Fibroblast of mammary gland (primary cell): ENCODE measurements around the gene FHL1.
"Not testable (repeated sequence)": the region's sequence is repeated elsewhere in the genome, so short reads cannot be mapped to it uniquely, and the experiment has no call there.

Source experiments
- DNase-seq: peaks from one replicate; pipeline ENCODE4 v3.0.0-alpha.2; 2010; ENCODE audit warnings: low read depth
- H3K4me3 ChIP-seq: 2 replicates; pipeline ENCODE4 v1.5.1; 2011; ENCODE audit warnings: low read depth, mild to moderate bottlenecking, low read length, moderate library complexity; ENCODE audit not compliant: control insufficient read depth
- TF ChIP-seq, protein P1 (sequence below): conservative IDR thresholded peaks from 2 replicates; pipeline ENCODE4 v1.5.1; 2011; ENCODE audit warnings: low read depth, low read length, inconsistent platforms; ENCODE audit not compliant: control insufficient read depth, insufficient read depth

FHL1 gene

DNA sequence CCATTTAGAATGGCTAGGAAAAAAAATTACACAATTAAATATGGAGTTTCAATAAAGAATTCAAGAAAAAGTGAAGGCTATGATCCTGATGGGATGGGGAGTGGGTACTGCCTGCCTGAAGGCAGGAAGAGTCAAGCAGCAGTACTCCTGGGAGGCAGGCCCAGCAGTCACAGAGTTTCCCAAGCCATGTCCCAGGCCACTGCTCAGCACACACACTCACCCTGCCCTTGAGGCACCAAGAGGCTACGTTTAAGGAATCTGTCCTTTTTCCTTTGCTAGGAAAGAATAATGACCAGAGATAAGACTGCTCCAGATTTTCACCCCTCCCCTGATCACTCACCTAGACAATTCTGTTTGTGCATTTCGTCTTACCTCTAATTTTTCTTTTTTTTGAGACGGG, 73.6 kb downstream of the FHL1 start:
- H3K4me3 ChIP-seq = no peak overlapping the region
- TF ChIP-seq, protein P1, sequence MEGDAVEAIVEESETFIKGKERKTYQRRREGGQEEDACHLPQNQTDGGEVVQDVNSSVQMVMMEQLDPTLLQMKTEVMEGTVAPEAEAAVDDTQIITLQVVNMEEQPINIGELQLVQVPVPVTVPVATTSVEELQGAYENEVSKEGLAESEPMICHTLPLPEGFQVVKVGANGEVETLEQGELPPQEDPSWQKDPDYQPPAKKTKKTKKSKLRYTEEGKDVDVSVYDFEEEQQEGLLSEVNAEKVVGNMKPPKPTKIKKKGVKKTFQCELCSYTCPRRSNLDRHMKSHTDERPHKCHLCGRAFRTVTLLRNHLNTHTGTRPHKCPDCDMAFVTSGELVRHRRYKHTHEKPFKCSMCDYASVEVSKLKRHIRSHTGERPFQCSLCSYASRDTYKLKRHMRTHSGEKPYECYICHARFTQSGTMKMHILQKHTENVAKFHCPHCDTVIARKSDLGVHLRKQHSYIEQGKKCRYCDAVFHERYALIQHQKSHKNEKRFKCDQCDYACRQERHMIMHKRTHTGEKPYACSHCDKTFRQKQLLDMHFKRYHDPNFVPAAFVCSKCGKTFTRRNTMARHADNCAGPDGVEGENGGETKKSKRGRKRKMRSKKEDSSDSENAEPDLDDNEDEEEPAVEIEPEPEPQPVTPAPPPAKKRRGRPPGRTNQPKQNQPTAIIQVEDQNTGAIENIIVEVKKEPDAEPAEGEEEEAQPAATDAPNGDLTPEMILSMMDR = no peak
- DNase-seq = no peak

DNA sequence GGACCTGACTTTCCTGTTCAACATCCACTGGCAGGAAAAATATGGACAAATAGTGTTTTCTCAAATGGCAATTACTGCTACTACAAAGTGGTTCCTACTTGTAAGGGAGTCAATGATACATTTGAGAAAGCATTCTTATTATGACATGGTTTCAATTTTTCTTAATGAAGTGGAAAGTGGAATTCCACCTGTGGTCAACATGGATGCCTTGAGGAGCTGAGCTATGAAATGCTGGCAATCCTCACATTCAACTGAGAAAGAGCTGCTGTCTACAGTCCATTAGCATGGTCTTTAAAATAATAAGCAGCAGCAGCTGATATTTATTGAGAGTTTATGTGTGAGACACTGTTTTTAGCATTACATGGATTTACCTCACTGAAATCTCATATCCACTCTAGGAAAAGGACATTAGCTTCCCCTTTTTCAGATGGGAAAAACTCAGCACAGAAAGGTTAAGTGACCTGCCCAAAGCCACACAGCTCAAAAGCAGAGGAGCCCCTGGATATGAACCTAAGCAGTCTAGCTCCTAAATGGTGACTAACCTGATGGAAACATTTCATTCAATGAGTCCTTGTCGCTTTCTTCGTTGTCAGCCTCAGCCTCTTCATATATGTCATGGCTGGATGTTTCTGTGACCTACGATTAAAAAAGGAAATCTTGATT, 74.6 kb downstream of the FHL1 start:
- no peak for DNase-seq
- no peak overlapping the region for H3K4me3 ChIP-seq
- TF ChIP-seq, protein P1 = no peak

DNA sequence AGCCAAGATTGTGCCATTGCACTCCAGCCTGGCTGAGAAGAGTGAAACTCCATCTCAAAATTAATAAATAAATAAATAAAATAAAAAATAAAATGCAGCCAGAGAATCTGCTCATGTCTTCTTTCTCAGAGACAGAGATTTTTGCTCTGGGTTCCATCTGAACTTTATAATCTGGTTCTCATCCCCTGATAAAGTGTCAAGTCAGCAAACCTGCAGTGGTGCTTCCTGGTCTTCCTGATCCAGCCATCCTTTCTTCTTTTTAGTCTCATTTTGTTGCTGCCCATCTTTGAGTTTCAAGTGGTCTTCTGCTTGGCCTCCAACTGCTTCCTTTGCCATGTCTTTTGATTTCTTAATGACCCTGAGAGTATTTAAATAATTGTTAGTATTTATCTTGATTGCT, 79.7 kb downstream of the FHL1 start:
- DNase-seq = no peak
- TF ChIP-seq, protein P1 = no peak
- H3K4me3 ChIP-seq = no peak overlapping the region

DNA sequence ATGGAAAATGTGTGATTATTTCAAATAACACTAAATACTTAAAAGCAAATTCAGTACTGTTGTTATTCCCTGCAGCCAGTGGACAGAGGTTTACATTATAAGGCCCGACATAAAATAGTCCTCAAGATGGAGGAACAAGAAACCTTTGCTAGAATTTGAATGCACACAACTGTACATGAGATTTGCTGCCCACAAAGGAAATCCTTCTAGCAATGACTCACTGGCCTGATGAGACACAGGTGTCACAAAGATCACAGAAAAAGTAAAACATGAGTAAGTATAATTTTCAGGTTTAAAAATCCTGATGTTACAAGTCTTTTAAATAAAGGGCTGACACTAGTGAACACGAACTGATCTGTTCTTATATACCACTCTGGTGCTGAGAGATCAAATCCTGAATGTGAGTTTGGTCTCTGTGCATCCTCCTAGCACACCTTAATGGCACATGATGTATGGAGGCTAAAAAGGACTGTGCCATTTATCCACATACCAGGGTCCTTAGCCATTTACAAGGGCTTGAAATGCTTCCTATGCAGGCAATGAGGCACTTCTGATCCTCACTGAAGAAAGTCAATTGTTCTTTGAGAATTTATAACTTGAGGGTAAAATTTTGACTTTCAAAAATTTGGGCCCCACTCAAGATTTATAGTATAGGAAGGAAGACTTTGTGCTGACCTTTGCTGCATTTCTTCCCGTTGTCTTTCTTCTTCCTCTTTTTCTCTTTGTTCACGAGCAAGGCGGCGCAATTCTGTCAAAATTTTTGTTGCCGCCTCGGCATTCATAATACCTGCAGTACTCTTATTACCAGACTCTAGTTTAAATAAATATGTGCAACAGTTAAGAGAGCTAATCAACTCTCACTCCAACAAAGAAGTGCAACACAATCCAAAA, 80.9 kb downstream of the FHL1 start:
- H3K4me3 ChIP-seq = no peak overlapping the region
- peak; percentile 39 for DNase-seq
- TF ChIP-seq, protein P1 = no peak

DNA sequence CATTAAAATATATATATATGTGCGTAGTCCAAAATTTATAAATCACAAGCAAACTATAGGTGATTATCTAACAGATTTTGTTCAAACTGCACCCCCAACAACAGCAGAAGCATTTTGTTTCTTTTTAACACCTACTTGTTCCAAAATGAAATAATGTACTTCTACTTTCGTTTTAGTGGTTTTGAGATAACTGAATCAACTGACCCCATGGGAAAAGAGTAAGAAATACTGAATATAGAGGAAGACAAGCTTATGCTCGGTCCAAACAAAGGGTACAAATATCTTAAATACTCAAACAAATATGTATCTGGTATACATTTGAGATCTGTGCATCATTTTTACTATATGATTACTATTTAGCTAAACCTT, 81.5 kb downstream of the FHL1 start:
- no peak overlapping the region for H3K4me3 ChIP-seq
- no peak for DNase-seq
- TF ChIP-seq, protein P1 = no peak

DNA sequence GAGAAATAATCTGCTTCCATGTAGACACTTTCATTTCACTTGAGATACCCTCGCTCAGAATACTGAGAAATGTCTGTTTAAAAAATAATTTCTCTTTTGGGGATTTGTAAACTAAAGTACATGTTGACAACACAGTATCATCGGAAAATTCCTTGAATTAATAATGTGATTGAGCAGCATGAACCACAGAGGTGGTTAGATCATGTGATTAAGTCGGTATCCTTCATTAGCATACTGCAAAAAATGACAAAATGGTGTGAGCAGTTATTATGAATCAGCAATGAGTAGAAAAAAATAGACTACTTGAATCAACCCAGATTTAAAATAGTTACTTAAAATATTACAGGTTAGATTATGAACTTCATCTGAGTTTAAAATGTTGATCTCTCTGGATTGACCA, 89.7 kb downstream of the FHL1 start:
- TF ChIP-seq, protein P1 = no peak
- no peak overlapping the region for H3K4me3 ChIP-seq
- DNase-seq = no peak

DNA sequence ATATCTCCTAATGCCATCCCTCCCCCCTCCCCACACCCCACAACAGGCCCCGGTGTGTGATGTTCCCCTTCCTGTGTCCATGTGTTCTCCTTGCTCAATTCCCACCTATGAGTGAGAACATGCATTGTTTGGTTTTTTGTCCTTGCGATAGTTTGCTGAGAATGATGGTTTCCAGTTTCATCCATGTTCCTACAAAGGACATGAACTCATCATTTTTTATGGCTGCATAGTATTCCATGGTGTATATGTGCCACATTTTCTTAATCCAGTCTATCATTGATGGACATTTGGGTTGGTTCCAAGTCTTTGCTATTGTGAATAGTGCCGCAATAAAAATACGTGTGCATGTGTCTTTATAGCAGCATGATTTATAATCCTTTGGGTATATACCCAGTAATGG, 90.5 kb downstream of the FHL1 start:
- DNase-seq, H3K4me3 ChIP-seq: not testable (repeated sequence)
